NCI-H510A treated with DMSO at 0.1 percent for 48 hours (cell line): ENCODE results near the gene ANKRD16.
A peak's percentile ranks its signal among the peaks of the same experiment; 100 is the strongest.
"Not testable (repeated sequence)": the region's sequence is repeated elsewhere in the genome, so short reads cannot be mapped to it uniquely, and the experiment has no call there.

Experiments
- DNase-seq: peaks from one replicate; lab custom pipeline; 2025; lab: John Stamatoyannopoulos, UW

Gene ANKRD16

DNA sequence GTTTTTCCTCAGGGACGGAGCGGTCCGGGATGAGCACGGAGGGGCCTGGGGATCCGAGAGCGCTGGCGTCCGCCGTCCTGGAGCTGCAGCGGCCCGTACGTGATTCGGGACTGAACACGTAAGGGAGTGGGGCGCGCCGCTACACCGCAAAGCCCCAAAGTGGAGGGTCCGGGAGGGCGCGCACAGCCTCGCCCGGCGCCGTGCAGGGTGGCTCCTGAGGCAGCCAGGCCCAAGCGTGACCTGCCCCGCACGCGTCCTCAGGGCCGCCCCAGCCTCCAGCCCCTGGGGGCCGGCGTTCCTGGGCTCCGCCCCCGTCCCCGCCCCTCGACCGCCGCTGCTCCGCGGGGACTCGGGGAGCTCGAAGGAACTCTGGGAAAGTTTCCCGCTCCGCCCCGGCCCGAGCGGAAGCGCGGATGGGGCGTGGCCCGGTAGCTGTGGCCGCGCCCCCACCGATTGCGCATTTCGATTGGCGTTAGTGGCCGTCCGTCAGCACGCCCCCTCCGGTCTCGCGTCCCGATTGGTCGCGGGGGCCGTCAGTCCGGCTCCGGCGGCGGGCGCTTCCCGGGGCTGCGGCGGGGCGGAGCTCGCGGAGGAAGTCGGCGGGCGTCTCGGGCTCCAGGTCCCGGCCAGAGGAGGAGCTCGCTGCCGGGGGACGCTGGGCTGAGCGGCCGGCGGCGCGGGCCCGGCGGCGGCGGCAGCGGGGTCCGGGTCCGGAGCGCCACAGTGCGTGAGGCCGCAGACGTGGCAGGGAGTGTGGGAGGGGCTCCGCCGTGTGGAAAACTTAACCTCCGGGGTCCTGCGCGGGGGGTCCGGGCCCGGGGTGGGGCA is at the start of gene ANKRD16, which contains the start of gene FBH1:
ANKRD16 (minus strand) TSS at position 270 of the 828 bp plus-strand sequence. CDS start 539 bp downstream, outside the sequence.
FBH1 (plus strand) TSS at position 620 of the 828 bp plus-strand sequence; CDS start at position 723, 103 bp downstream.
- DNase-seq = peak; percentile 82

DNA sequence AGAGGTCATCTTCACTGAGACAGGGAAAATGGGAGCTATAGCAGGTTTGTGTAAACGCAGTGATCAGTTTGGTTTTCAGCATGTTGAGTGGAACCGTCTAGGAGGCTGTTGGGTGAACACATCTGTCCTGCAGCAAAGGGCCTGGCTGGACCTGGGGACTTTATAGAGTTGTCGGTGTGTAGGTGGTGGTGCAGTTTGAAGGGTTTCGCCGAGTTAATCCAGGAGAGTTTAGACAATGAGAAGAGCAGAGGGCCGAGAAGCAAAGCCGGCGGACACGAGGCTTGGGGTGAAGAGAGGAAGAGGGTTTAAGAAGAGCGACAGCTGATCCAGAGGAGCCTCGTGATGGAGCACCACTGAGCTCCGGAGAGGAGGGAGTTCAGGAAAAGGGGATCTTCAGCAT is 48.6 kb upstream of the ANKRD16 start:
- DNase-seq = no peak

DNA sequence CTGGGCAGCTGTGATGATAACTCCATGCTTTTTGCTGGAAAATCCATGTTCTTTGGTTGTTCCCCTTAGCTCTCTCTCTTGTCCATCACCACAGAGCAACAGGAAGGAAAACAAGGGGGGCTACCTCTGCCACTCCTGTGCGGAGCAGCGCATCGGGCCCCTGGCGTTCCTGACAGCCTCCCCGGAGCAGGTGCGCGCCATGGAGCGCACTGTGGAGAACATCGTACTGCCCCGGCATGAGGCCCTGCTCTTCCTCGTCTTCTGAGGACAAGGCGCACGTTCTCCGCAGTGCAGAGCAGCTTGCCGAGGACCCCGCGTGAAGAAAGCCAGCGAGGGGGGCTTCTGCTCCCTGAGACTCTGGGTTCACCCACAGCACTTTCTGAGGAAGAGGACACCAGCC is 47.3 kb upstream of the ANKRD16 start:
- no peak for DNase-seq

DNA sequence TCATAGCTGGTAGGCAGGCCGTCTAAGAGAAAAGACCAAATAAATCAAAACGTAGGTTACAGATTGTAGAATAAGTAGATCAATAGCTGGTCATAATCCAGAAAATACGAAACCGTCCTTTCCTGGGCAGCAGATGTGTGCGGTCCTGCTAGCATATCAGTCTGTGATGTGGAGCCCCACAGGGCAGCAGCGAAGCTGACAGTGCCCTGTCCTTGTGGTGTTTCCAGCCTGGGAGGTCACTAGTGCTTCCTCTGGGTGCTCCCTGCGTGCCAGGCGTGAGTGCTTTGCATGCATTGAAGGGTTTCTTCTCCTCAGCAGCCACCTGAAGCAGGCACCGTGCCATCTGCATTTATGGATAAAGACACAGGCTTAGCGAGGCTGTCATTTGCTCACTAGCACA is 45.9 kb upstream of the ANKRD16 start:
- DNase-seq = no peak

DNA sequence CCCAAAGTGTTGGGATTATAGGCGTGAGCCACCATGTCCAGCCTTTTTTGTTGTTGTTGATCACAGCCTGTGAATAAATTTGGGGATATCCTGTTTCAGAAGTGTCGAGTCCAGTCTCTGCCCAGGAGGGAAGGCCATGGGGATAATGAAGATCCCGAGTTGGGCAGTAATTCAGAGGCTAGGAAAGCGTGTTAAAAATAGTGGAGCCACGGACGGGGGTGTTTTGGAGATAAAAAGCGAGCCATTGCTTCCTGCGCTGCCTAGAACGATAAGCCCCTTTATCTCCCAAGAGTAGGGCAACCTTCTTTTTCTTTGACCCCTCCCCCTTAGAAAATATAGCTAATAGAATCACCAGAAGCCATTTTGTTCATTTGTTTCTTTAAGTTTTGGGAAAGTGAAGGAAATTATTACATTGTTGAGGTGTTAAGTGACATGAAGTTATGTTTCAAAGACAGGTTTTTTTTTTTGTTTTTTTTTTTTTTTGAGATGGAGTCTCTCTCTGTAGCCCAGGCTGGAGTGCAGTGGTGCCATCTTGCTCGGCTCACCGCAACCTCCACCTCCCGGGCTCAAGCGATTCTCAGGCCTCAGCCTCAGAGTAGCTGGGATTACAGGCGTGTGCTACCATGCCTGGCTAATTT is 44.3 kb upstream of the ANKRD16 start:
- DNase-seq = no peak

DNA sequence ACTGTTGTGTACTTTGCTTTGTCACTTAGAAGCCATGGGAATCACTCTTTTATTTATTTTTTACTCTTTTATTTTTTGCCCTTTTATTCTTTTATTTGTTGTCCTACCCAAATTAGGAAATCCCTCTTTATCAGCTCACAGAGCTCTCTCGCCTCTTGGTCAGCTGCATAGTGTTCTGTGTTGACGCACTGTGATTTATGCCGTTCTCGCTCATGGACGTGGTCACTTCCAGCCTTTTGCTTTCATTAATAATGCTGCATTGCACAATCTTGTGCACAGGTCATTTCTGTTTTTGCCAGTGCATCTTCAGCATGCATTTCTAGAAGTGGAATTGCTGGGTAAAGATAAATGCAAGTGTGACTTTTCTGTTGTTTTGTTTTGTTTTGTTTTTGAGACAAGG is 42.7 kb upstream of the ANKRD16 start:
- DNase-seq = no peak

DNA sequence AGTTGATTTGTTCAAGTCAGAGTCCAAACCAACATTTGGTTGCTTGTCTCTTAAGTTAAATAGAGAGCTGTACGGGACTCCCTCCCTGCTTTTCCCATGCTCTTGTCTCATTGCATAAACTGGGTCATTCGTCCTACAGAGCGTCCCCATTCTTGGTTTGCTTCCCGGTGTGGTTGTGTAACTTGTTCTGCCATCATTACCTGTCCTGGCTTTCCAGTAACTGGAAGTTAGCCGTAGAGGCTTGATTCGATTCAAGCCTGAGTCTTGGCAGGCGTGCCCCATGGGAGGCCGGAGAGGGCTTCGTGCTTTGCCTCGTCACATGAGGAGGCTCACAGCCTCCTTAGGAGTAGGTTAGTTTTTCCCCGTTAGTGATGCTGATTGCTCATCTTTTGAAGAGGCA is 40.6 kb upstream of the ANKRD16 start:
- no peak for DNase-seq

DNA sequence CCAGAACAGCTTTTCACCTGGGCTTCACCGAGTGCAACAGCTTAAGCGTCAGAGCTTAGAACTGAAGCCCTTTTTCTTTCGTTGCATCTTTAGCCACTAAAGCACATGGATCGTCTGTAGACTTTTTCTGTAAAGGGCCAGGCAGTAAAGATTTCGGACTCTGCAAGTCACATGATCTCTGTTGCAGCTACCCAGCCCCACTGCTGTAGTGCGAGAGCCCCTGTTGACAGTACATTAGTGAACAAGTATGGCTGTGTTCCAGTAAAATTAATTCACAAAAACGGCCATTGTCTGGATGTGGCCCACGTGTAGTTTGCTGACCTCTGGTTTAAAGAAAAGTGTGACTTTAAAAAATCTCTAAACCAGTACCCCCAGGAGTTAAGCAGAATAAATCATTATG is 39.7 kb upstream of the ANKRD16 start:
- no peak for DNase-seq

DNA sequence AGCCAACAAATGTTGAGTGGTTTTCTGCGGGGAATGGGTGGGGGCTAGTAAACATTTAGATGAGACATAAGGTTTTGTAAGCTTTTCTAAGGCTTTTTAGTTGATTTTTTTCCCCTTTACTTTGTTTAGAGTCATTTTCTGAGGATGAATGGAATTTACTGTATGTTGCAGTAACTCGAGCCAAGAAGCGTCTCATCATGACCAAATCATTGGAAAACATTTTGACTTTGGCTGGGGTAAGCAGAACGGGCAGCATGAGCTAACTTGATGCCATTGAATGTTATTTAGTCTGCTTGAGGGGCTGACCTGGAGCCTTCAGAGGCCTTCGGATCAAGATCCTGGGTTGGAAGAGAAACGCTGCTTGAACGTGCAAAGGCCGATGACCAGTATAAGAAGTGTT is 37.6 kb upstream of the ANKRD16 start:
- DNase-seq = no peak

DNA sequence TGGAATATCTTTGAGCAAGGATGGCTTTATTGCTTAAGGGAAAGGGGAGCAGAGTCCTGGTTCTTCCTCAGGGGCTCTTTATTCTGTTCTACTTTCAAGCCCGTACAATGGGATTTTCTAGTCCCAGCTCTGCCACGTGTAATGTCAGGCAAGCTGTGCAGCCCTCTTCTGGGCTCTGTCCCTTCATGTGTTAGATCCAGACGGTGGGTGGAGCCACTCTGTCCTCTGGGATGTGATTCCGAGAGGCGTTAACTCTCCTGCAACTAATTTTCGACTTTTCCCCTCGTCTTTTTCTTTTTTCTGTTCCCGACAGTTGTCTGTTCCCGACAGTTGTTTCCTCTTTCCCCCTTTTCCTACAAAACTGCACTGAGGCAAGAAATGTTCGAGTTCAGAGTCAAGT is 35.2 kb upstream of the ANKRD16 start:
- no peak for DNase-seq

DNA sequence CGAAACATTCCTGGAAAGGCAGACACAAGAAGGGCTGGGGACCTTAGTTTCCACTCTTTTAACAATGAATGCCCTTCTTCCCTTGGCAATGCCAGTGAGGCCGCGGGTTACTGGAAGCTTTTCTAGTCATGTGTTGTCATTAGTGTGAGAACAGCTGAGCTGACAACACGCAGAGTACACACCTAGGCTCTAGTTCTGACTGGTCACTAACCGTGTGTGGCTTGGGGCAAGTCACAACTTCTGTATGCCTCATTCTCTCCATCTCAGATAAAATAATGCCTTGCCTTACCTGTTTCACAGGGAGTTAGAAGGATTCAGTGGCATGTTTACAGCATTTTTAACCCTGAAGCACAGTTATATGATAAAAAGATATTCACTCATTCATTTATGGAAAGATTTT is 32.1 kb upstream of the ANKRD16 start:
- no peak for DNase-seq

DNA sequence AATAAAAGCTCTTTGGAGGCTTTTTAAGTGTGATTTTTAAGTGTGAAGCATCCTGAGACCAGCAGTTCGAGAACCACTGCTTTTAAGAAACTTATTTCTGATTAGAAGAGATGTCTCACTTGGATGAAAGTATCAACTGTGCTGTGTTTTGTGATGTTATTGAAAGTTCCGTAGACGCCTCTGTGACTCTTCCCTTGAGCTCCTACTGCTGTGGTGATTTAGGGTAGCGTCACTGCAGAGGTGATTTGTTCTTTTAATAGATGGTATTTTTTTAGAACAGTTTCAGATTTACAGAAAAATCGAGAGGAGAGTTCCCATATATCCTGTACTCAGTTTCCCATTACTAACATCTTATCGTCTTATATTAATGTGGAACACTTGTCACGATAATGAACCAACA is 29.9 kb upstream of the ANKRD16 start:
- no peak for DNase-seq

DNA sequence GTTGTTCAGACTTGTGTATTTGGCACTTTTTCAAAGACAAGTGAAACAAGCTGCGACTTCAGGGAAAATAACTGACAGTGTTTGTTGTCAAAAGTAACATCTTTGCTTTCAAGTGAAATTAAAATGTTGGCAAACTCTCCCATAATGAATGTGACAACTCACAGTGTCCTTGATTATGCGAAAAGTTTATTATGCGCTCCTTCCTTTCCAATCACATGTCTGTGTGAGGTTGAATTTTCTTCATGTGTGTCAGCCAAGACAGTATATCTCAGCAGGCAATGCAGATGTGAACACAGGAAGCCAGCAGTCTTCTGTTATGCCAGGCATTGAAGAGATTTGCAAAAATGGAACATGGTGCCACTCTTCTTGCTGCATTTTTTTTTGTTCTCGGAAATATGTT is 29.1 kb upstream of the ANKRD16 start:
- no peak for DNase-seq

DNA sequence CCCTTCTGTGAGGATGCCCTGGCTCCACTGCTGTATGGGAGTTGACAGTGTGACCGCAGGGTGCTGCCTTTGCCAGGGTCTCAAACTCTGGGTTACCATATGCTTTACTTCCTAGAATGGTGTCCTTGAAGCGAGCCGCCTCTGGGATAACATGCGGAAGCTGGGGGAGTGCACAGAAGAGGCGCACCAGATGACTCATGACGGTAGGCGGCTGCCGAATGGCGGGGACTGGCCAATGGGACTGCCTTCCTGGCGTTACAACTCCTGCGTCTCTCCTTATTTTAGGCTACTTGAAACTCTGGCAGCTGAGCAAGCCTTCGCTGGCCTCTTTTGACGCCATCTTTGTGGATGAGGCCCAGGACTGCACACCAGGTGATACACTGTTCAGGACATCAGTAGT is 27.6 kb upstream of the ANKRD16 start:
- no peak for DNase-seq

DNA sequence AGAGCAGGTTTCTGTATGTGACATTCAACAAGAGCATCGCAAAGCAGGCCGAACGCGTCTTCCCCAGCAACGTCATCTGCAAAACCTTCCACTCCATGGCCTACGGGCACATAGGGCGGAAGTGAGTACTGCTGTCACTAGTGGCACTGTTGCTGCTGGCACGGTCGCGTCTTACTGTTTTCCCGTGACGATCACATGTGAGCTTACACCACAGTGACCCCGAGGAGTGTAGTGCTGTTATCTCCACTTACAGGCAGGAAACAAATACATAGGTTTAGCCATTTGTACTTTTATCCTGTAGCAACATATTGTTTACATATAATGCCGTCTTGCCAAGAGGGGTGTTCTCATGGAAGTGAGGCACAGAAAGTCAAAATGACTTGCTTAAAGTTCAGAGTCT is 25.8 kb upstream of the ANKRD16 start:
- no peak for DNase-seq

DNA sequence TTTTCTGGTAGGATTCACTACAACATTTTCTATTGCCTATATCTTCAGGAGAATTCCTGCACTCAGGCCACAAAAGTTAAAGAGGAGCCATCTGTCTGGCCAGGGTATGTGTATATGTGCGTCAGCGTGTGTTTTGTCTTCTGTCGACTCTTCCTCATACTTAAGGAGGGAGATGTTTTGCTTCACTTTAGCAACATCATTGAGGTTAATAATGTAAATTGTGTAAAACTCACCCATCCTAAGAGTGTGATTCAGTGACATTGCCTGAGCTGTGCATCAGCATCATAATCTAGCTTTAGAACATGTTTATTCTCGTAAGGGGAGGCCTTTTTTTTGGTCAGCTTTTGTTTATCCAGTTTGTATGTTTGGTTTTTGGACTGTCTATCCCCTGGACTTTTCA is 24.0 kb upstream of the ANKRD16 start:
- no peak for DNase-seq

DNA sequence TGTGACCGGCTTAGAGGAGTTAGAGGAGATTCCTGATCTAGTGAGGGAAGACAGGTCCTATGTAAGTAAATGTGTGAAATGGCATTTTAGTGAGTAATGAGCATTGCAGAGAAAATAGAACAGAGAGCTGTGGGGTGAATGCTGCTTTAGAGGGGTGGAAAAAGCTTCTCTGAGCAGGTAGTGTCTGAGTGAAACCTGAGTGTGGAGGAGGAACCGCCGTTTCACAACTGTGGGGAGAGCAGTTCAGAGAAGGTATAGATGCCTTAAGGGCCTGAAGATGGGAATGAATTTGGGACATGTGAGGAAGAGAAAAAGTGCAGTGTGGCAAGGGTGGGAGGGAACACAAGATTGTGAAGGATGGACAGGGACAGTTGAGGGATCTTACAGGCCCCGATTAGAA is 22.0 kb upstream of the ANKRD16 start:
- no peak for DNase-seq

DNA sequence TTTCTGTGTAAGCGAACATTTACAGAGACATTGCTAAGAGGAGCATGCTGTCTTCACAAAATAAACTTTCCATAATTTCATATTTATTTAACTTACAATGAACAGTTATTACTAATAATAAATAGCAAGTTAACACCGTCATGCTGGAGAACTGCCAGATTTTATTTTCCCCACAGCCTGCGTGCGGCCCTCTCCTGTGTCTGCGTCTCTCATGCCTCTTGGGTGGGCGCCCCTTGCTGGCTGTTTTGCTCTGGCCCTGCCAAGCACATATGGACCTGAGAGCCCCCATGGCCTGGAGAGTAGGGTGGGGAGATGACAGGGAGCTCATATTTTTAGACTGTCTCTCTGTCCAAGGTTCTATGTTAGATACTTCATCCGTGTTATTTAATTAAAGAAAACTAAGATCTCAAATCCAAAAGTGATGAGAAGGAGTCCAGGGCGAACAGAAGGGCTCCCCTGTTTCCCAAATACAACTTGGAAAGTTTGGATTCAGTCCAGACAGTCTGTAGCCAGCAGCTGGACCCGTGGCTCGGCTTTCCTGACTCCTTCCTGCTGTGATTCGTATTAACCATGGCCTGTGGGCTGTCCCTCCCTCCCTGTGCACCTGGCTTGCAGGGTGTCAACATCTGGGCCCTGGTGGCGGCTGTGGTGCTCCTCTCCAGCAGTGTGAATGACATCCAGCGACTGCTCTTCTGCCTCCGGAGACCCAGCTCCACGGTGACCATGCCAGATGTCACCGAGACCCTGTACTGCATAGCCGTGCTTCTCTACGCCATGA is 20.8 kb upstream of the ANKRD16 start:
- DNase-seq = no peak

DNA sequence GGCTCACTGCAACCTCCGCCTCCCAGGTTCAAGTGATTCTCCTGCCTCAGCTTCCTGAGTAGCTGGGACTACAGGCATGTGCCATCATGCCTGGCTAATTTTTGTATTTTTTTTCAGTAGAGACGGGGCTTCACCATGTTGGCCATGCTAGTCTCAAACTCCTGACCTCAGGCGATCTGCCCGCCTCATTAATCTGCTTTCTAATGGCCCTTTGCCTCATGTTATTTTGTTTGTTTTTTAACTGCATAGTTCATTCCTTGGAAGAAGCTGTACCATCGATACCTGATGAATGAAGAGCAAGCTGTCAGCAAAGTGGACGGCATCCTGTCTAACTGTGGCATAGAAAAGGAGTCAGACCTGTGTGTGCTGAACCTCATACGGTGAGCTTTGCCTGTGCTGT is 19.0 kb upstream of the ANKRD16 start:
- not testable (repeated sequence) for DNase-seq

DNA sequence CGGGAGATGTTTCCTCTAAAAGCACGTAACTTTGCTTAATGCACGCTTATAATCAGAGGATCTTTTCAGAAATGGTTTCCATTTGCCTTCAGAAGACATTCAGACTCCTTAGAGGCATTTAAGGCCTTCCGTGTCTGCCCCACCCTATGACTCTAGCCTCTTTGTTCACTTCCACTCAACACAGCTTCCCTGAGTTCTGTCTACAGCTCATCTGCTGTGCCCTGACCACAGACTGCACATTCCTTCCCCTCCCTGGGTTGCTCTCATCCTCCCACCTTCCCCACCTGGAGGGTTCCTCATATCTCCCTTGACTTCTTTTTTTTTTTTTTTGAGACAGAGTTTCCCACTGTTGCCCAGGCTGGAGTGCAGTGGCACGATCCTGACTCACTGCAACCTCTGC is 17.0 kb upstream of the ANKRD16 start:
- no peak for DNase-seq

DNA sequence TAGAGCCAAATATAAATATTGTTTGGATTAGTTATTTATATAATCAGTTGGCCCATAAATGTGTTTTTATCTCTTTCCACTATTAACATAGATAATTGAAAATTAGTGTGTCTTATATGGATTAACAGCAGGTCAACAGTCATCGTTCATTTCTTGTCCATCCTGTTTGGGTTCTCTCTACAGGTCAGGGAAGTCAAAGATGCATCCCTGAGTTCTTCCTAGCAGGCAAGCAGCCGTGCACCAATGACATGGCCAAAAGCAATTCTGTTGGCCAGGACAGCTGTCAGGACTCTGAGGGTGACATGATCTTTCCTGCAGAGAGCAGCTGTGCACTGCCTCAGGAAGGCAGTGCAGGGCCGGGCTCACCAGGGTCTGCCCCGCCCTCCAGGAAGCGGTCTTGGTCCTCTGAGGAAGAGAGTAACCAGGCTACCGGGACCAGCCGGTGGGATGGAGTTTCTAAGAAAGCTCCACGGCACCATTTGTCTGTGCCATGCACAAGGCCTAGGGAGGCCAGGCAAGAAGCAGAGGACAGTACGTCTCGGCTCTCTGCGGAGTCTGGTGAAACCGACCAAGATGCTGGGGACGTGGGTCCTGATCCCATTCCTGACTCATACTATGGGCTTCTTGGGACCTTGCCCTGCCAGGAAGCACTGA is 16.3 kb upstream of the ANKRD16 start:
- no peak for DNase-seq

DNA sequence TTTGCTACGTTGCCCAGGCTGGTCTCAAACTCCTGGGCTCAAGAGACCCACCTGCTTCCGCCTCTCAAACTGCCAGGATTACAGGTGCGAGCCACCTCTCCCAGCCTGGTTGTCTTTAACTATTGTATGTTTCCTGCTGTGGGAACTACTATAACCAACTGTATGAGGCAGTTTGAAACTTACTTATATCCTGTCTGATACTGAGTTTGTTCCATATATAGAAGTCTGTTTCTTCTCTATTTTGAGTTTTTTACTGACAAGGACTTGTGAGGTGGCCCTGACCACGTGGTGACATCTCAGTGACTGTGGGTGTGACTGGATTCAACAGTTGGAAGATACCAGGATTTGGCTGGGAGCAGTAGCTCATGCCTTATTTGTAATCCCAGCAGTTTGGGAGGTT is 14.5 kb upstream of the ANKRD16 start:
- no peak for DNase-seq
